ENCODE results near the gene LRP5.

GRCh38 chr11:68425866-68426380 lies 113.5 kb downstream of the LRP5 start:
- no peak for TF ChIP-seq POLR2A (IDR thresholded peaks at IDR 0.05)
- TF ChIP-seq CTCF (IDR thresholded peaks at IDR 0.05) = no peak

All from vagina (tissue), 2 donors.